HG02678 (cell line): Measurements from ENCODE around the gene PCGF3.
"Not testable (repeated sequence)": the region's sequence is repeated elsewhere in the genome, so short reads cannot be mapped to it uniquely, and the experiment has no call there.

ENCODE experiments used
- ATAC-seq: cut with Tn5 transposase; IDR thresholded peaks from one replicate; pipeline ENCODE4 v1.9.1; 2021; ENCODE audit warnings: mild to moderate bottlenecking, moderate library complexity; ENCODE audit not compliant: unreplicated experiment

Gene PCGF3

DNA sequence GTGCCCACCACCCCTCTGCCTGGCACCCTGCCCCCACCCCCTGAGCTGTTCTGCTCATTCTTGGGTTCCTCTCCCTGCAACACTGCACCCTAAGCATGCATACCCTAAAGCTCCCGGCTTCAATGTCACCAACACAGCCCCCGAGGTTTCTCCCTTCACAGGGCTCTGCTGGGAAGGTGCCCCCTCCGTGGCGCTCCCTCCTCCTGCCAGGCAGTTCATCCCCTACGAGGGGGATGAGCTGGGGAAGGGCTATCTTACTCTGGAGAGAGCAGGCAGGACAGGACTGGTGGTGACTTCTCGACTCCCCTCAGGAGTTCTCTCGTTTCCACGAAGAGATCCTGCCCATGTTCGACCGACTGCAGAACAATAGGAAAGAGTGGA is 38.1 kb upstream of the PCGF3 start:
- no peak for ATAC-seq

DNA sequence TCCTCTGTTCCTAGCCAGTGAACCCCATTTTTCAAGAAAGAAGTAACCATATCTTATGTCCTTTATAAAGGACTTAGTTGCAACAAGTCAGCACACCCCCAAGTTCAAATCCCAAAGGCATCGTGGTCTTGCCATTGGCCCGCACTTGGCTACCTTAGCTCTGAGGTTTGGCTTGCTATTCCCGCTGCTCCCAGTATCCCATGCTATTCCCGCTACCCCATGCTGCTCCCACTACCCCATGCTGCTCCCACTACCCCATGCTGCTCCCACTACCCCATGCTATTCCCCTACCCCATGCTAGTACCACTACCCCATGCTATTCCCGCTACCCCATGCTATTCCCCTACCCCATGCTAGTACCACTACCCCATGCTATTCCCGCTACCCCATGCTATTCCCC is 37.4 kb upstream of the PCGF3 start:
- ATAC-seq = not testable (repeated sequence)

DNA sequence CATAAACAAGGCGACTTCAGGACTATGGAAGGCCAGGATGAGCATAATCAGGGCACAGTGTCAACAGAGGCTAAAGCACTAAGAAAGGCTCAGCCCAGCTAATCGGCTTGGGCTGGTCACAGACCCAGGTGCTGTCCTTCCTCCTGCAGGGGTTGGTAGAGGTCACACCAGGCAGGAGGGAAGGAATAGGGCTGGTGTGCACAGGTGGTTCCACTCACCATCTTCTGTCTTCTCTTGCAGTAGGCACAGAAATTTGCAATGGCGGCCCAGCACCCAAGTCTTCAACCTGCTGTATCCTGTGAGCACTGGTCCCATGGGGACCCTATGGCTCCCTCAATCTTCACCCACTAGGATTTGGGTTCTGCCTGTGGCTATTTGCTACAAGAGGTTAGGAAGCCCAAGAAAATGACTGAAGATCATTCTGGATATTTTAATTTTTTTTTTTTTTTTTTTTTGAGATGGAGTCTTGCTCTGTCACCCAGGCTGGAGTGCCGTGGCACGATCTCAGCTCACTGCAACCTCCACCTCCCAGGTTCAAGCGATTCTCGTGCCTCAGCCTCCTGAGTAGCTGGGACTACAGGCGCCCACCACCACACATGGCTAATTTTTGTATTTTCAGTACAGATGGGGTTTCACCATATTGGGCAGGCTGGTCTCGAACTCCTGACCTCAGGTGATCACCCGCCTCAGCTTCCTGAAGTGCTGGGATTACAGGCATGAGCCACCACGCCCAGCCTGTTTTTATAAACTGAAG is 35.6 kb upstream of the PCGF3 start:
- not testable (repeated sequence) for ATAC-seq

DNA sequence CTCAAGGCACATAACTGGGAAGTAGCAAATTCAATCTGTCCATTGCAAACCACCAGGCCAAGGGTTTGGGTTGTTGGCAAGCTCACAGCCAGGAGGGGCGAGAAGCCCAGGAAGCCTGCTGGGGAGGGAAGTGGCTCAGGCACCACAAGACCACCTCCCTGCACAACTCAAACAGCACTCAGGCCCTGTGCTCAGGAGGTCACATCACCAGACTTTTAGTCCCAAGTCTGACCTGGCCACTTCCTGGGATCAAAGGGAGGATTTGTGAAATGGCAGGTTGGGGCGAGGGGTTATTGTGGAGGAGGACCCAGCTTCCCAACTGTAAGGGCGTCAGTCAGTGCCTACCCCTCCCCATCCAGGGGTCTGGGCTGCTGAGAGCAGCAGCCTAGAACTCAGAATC is 33.9 kb upstream of the PCGF3 start:
- ATAC-seq = no peak

DNA sequence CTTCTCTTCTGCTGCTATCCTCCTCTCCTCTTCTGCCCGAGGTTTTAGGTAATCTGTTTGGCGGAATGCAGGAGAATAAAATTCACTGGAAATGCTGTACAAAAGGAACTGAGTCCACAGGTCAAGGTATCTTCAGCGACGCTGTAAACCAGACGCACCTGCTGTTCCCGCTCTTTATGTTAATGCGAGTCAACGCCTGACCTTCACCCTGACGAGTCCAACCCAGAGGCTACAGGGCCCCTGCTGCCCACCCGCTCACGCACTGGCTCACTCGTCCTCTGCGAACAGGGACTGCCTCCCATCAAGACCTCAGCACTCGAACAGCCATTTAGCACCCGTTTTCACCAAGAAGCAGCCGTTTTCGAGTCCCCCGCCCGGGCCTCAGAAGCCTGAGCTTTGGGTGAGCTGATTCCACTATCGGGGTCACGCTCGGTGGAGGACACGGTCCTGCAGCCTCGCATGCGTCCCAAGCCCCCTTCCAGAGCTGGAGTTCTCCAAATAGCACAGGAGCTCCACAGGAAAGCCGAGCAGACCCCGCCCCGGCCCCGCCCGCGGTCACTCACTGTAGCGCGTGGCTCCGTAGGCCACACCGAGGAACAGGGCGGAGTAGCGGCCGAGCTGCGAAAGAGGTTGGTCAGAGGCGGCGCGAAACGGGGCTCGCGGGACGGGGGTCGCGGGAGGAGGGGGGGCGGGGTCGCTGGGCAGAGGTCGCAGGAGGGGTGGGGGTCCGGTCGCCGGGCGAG is 32.1 kb upstream of the PCGF3 start:
- peak; percentile 0 for ATAC-seq

DNA sequence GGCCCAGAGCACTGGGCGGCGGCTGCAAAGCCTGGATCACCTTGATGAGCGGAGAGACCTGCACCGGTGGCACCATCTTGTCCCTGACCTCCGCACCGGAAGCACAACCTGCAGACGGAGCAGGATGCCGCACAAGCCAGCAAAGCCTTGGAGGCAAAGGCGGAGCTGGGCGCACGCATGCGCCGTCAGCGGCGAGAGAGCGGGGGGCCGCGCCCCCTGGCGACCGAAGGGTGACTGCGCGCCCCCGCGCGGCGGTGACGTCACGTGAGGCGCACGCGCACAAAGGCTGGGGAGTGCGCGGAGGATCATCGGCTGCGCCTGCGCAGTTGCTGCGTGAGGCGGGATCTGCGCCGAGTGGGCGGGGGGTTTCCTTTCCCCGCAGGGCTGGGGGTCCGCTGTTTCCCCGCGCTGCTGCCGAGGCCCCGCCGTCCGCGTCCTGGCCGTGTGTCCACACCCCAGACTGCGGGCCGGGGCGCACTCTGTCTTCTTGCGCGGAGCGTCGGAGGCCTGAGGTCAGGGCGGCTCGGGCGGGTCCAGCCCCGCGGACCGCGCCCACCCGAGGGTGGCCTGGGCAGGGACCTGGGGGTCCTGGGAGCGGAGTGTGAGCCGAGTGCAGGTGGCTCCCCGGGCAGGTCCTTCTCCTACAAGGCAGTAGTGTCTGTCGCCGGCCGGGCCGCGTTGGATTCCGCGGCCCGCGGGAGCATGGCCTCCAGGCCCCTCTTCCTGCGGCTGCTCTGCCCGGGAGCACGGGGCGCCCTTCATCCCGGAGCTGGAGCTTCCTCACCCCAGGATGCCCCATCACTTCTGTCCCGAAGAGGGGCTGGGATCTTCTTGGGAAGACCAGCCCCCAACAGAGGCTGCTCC is 31.2 kb upstream of the PCGF3 start, which contains the start of the genes ATP5ME and MYL5:
Gene ATP5ME, minus strand, starts transcription at position 105 of the 864 bp plus-strand sequence. Its CDS starts 29 bp downstream, at position 76.
Gene MYL5, plus strand, starts transcription at position 371 of the 864 bp plus-strand sequence. CDS start 3,485 bp downstream, outside the sequence.
- ATAC-seq = peak; percentile 81

DNA sequence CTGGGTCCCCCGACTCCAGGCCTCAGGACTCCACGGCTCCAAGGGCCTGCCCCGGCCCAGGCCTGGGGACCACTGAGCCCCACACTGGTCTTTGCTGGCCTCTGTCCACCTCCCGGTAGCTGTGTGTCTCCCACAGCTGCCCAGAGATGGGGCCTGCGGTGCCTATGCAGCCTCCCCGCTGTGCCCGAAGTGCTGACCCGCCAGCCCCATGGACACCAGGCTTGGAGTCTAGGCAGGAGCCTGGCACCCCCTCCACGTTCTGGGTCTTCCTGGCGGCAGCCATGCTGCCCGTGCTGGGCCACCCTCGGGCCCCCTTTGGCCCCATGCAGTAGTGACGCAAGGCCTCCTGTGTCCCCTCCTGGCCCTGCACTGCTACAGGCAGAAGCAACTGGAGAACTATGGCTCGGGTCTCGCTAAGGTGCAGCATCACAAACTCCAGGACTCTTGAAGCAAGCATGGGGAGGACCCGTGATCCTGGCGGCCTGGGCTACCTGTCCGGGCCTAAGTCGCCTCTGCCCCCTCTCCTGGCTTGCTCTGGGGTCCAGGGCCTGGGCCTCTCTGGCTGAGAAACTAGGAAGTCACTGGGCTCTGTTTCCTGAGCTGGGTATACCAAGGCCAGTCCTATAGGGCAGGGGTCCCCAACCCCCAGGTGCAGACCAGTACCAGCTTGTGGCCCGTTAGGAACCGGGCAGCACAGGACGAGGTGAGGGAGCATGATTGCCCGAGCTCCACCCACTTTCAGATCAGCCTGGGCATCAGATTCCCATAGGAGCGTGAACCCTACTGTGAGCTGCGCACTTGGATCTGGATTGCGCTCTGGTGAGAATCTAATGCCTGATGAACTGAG is 30.4 kb upstream of the PCGF3 start:
- ATAC-seq = peak; percentile 2

DNA sequence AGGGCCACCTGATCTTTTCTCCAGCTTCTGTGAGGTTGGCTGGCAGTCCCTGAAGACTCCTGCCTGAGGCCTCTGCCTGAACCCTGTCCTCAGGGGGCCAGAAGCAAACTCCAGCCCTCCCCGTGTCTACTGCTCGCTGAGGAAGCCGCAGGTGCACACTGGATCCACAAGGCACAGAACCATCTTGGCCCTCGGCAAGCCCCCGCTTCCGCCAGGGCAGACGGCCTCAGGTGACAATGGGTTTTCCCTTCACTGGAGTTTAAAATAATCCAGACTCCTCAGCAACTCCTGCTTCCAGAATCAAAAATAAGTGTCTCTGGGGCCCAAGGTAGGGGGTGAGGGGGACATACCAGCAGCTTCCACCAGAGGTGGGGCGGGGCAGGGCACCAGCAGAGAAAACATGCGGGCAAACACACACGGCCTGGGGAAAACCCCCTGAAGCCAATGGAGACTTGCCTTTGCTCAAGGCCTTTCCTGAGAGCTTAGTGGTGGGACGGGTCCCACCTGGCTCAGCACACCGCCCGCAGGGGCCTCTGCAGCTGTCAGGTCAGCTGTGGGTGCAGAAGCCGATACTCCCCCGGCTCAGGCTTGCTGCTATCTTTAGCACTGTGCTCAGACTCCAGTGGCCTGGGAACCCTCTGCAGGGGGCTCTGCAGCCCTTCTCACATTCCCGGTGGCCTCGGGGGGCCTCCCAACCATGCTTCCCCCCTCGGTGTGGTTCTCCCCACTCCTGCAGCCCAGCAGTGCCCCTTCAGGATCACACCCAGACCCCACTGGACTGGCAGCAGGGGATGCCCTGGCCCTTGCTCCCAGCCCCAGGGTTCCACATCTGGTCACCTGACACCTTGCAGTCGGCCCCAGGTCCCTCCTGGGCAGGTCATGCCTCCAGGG is 29.4 kb upstream of the PCGF3 start:
- peak; percentile 34 for ATAC-seq

DNA sequence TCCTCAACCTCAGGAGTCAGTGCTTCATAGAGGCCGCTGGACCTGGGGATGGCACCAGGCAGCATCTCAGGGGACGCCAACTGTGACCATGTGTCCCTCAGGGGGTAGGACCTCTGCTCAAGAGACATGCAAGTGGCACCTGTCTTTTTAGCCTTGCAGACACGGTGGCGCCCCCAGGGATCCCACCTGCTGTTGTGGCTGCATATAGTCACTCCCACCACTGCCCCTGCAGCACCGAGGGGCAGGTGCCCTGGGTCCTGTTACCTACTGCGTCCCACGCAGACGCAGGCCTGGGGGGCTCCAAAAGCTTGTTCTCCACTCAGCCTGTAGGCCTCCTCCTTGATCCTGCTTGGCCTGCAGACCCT is 28.8 kb upstream of the PCGF3 start:
- no peak for ATAC-seq

DNA sequence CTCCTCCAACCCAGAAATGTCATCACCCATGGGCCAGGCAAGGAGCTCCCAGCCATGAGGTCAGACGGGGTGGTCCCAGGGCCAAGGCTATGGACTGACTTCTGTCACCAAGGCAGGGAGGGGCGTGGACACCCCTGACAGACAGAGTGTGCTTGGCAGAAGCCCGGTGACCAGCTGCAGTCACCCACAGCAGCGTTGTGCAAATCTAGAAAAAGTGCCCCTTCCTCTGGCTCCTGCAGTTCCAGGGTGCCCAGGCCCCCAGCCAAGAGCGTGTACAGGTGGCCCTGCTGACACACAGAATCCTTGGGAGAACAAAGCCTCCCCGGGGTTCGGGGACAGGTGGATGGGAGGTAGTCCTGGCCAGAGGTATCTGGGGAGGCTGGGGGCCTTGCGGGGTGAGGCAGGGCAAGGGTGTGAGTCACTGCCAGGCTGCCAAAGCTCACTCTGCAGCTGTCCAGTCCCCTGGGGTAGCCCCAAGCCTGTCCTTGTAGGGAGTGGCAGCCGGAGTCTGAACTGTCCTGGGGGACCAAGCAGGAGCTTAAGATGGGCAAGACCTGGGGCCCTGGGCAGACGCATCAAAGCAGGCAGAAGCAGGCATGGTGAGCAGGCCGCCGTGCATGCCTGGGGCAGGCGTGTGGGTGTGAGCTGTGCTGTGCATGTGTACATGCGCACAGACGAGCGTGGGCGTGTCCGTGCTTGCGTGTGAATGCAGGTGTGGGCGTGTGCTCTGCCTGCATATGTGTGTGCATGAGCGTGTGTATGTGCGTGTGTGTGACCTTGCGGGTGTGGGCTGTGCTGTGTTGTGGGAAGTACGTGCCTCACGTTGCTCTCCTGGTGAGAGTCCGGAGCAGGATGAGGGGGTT is 28.0 kb upstream of the PCGF3 start:
- ATAC-seq = no peak

DNA sequence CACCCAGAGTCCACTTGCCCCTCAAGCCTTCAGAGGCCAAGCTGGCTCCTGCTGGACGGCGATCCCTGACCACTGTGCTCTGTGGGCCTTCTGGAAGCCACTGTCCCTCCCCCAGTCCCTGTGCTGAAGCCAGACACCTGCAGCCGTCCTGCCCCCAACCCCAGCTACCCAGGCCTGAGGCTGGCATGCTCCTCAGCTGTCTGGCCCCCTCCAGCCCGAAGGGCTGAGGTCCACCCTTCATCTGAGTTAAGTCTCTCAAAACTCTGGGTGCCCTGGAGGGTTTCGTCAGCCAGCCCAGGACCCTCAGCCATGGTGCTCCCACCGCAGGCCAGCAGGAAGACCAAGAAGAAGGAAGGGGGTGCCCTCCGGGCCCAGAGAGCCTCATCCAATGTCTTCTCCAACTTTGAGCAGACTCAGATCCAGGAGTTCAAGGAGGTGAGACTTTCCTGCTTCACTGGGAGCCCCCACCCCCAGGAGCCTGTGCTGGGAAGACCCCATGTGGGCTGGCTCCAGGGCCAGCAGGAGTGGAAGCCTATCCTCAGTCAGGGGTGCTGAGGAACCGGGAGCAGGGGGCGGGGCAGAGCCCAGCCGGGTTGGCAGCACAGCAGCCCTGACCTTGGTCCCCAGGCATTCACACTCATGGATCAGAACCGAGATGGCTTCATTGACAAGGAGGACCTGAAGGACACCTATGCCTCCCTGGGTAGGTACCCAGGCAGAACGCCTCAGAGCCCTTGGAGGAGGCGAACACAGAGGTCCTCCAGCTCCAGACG is 27.1 kb upstream of the PCGF3 start:
- ATAC-seq = no peak

DNA sequence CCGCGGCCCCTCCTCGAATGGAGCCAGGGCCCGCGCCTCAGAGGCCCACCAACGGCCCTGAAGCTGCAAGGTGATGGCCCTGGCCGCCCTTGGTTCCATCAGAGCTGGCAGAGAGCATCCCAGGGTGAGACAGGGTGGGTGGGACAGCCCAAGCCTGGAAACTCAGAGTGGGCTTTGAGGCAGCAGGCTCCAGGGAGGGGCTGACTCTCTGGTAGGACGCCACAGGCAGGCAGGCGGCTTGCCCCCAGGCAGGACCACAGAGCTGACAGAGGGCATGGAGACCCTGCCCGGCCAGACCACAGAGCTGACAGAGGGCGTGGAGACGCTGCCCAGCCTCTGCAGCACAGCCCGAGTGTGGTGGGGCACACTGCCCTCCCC is 26.5 kb upstream of the PCGF3 start:
- ATAC-seq = no peak

DNA sequence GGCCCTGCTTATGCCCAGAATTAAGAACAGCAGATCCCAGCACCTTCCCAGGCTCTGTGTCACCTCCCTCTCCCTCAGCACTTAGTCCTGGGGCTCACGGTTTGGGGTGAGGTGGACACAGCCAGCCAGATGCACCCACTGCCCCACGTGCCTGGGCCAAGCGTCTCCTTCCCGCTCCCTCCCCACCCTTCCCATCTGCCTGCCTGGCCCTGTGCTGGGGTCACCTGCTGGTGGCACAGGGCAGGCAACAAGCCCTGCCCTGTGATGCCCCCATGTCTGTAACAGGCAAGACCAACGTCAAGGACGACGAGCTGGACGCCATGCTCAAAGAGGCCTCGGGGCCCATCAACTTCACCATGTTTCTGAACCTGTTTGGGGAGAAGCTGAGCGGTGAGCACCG is 26.0 kb upstream of the PCGF3 start:
- ATAC-seq = no peak

DNA sequence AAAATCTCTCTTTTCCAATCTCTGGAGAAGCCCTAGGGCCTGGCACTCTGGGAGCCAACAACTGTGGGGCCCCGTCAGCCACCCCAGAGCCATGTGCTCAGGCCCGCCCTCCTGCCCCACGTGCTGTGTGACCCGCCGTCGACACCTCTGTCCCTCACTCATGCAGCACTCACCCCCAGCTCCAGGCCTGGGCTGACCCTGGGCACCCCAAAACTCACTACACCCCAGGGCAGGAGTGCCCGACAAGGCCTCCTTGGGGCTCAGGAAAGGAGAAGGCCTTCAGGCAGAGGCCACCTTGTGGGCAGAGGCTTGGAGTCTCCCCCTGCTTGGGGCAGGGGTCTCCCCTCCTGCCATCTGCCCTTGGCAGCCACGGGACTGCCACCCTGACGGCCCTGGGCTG is 25.5 kb upstream of the PCGF3 start:
- no peak for ATAC-seq

DNA sequence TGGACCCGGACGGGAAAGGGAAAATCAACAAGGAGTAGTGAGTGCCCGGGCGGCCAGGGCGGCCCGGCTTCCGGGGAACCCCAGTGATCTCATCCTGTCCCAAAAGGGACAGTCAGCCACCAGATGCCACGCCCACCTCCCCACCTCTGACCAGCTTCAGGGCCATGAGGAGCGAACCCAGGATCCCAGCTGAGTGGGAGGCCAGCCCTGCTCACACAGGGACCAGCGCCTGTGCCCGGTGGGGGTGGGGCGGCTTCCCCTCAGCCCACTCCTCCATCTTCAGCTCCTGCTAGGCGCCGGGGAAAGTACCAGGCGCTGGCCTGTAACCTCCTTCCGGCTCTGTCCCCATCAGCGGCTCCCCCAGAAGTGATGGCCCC is 25.1 kb upstream of the PCGF3 start:
- peak; percentile 18 for ATAC-seq

DNA sequence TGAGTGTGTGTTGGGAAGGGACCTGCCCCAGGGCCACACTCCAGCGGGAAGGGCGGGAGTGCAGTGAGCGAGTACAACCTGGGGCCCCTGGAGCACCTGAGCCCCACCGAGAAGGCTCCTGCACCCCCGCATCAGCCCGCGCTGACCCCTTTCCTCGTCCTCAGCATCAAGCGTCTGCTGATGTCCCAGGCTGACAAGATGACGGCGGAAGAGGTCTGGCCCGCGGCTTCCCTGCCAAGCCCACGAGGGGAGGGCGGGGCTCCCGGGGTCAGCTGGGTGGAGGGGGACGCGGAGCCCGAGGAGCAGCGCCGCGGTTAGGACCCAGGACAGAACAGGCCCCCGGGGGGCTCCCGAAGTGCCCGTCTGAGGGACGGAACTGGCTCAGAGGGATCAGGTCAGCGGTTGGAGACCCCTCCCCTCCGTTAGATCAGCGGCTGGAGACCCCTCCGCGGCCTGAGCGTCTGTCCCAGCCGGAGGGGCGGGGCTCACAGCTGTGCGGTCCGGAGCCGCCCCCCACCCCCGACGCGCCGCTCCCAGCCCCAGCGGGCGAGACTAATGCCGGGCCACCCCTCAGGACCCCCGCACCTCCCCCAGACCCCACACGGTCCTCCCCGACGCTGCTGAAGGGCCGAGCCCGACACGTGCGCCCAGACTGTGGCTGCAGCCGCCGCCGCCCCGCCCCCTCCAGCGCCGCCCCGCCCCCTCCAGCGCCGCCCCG is 24.5 kb upstream of the PCGF3 start:
- peak; percentile 35 for ATAC-seq

DNA sequence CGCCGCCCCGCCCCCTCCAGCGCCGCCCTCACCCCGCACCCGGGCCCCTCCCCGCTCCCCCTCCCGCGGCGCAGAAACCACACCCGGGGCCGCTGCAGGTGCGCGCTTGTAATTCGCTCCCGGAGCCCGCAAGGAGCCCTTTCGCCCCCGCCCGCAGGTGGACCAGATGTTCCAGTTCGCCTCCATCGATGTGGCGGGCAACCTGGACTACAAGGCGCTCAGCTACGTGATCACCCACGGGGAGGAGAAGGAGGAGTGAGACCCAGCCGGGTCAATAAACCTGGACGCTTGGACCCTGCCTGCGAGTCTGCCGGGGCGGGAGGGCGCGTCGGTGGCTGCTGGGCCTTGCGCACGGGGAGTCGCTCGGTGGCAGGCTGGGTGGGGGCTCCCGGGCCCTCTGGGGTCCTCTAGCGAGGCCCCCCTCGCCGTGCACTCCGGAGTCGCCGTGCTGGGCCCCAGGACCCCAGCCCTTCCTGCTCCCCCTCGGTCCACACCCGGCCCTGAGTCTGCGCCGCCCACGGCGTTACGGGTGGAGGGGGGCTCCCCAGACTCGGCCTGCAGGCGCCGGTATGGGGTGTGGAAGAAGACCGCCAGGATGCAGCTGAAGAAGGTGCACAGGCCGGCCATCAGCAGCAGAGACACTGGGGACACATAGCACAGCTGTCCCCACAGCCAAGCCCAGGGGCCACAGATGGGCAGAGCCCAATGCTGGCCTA is 23.7 kb upstream of the PCGF3 start:
- no peak for ATAC-seq
